ENCODE measurements around the gene GNAQ.

- TF ChIP-seq GATA2 (IDR thresholded peaks at IDR 0.05; ENCODE audit: low read depth, low read length) (no peak), GATA3 (IDR thresholded peaks at IDR 0.05; ENCODE audit: low read depth, low read length) (no peak)
Observed at GRCh38 chr9:77945798-77946197, 85.8 kb downstream of the GNAQ start.

All from SH-SY5Y (cell line).